ENCODE results near the gene ZBTB6. TPM values are rescaled to one million over a fixed set of nuclear protein-coding genes. Genes with fewer than 3 reads are reported as not detected.

ZBTB6 gene
- total RNA-seq, 4 donors from 2014 or later: 5.7 to 12.3 (median 8.8) TPM

GRCh38 chr9:122944960-122945888 is 32.1 kb upstream of the ZBTB6 start:
- 49 to 55% methylated on average over 4 of the region's 4 CpGs for WGBS, 2 donors
- H3K9me3 ChIP-seq: no peaks in the 10 kb centered on the region
- no peaks in the 10 kb centered on the region for H3K36me3 ChIP-seq
- no peak overlapping the region for H3K4me3 ChIP-seq
- no peaks in the 10 kb centered on the region for H3K27me3 ChIP-seq
- peak overlapping the region in 1 of 4 donors; percentile 29 for H3K27ac ChIP-seq
- peaks cover 0 to 83% (median 30%) of the 10 kb centered on the region in 4 donors for H3K4me1 ChIP-seq
- DNase-seq (ENCODE audit: low spot score in 2 of 2): no peak
- TF ChIP-seq POLR2A (IDR thresholded peaks at IDR 0.05) (no peak), EP300 (IDR thresholded peaks at IDR 0.05) (no peak)
- TF ChIP-seq, protein P1, sequence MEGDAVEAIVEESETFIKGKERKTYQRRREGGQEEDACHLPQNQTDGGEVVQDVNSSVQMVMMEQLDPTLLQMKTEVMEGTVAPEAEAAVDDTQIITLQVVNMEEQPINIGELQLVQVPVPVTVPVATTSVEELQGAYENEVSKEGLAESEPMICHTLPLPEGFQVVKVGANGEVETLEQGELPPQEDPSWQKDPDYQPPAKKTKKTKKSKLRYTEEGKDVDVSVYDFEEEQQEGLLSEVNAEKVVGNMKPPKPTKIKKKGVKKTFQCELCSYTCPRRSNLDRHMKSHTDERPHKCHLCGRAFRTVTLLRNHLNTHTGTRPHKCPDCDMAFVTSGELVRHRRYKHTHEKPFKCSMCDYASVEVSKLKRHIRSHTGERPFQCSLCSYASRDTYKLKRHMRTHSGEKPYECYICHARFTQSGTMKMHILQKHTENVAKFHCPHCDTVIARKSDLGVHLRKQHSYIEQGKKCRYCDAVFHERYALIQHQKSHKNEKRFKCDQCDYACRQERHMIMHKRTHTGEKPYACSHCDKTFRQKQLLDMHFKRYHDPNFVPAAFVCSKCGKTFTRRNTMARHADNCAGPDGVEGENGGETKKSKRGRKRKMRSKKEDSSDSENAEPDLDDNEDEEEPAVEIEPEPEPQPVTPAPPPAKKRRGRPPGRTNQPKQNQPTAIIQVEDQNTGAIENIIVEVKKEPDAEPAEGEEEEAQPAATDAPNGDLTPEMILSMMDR (IDR thresholded peaks at IDR 0.05): no peak

GRCh38 chr9:122941582-122942234 is 28.6 kb upstream of the ZBTB6 start:
- H3K27ac ChIP-seq: peak overlapping the region; percentile 80 to 96 (median 93)
- peaks cover 0 to 56% (median 23%) of the 10 kb centered on the region in 4 donors for H3K4me1 ChIP-seq
- peak overlapping the region; percentile 83 to 95 (median 94) for H3K4me3 ChIP-seq
- peaks cover 0 to 17% (median 0%) of the 10 kb centered on the region in 3 donors for H3K36me3 ChIP-seq
- no peaks in the 10 kb centered on the region for H3K27me3 ChIP-seq
- no peaks in the 10 kb centered on the region for H3K9me3 ChIP-seq
- 8 to 9% methylated on average over 17 of the region's 17 CpGs for WGBS, 2 donors
- DNase-seq (ENCODE audit: low spot score in 2 of 2): no peak
- TF ChIP-seq EP300 (IDR thresholded peaks at IDR 0.05) (no peak), POLR2A (IDR thresholded peaks at IDR 0.05) (no peak)
- TF ChIP-seq, protein P1 (IDR thresholded peaks at IDR 0.05): no peak

- WGBS, 2 donors: 0% methylated on average over 31 to 40 of the region's 54 CpGs
- Histone ChIP-seq H3K4me3 (peak within 1 kb of the TSS; percentile 83 to 95 (median 94)), H3K27me3 (no peaks in the 10 kb centered on the region), H3K36me3 (peaks cover 0 to 22% (median 0%) of the 10 kb centered on the region in 3 donors), H3K27ac (peak within 1 kb of the TSS; percentile 80 to 96 (median 93)), H3K4me1 (peaks cover 0 to 48% (median 22%) of the 10 kb centered on the region in 4 donors), H3K9me3 (no peaks in the 10 kb centered on the region)
- peak; percentile 56 to 83 for TF ChIP-seq POLR2A (IDR thresholded peaks at IDR 0.05)
- TF ChIP-seq, protein P1 (IDR thresholded peaks at IDR 0.05): peak in 1 of 5 experiments; percentile 16
- TF ChIP-seq EP300 (IDR thresholded peaks at IDR 0.05): peak in 1 of 2 donors; percentile 91
- DNase-seq (ENCODE audit: low spot score in 2 of 2): peak; percentile 98 to 99
Observed at GRCh38 chr9:122940749-122941581, 27.8 kb upstream of the ZBTB6 start, which contains the start of gene RABGAP1. TSS of gene RABGAP1 (plus strand) at chr9:122941020. CDS start at chr9:122957060, 16,040 bp downstream.

DNA sequence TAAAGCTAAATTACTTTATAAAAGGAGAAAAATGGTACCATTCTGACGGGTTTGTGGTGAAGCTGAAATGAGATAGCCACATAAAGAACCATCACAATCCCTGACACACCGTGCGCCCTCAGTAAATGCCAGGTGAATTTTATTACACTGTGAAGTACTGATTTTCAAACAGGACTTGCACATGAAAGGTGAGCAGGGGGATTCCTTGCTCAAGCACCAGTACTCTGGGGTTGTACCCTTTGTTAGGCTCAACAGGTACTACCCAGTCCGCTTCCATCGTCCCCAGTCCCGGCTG is 27.3 kb upstream of the ZBTB6 start:
- no peak for DNase-seq (ENCODE audit: low spot score in 2 of 2)
- Histone ChIP-seq H3K27ac (peak overlapping the region in 3 of 4 donors; percentile 58 to 96 (median 91)), H3K9me3 (no peaks in the 10 kb centered on the region), H3K4me1 (peaks cover 0 to 47% (median 17%) of the 10 kb centered on the region in 4 donors), H3K36me3 (peaks cover 0 to 22% (median 0%) of the 10 kb centered on the region in 3 donors), H3K27me3 (no peaks in the 10 kb centered on the region), H3K4me3 (peak overlapping the region in 3 of 4 donors; percentile 83 to 95 (median 93))
- WGBS, 2 donors: 30 to 35% methylated on average over 5 to 6 of the region's 6 CpGs
- no peak for TF ChIP-seq POLR2A (IDR thresholded peaks at IDR 0.05)
- TF ChIP-seq, protein P1 (IDR thresholded peaks at IDR 0.05): no peak
- TF ChIP-seq EP300 (IDR thresholded peaks at IDR 0.05): no peak
